Measurements from ENCODE around the gene CLDN6.

DNA sequence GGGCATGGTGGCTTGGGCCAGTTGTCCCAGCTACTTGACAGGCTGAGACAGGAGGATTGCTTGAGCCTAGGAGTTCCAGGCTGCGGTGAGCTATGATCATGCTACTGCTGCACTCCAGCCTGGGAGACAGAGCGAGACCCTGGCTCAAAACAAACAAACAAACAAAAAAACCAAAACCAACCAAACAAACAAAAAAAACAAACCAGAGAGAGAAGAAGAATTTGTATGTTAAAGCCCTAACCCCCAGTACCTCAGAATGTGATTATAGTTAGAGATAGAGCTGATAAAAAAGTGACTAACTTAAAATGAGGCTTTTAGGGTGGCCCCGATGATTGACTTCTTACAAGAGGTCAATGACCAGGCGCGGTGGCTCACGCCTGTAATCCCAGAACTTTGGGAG, 26.7 kb upstream of the CLDN6 start:
- TF ChIP-seq, protein P1, sequence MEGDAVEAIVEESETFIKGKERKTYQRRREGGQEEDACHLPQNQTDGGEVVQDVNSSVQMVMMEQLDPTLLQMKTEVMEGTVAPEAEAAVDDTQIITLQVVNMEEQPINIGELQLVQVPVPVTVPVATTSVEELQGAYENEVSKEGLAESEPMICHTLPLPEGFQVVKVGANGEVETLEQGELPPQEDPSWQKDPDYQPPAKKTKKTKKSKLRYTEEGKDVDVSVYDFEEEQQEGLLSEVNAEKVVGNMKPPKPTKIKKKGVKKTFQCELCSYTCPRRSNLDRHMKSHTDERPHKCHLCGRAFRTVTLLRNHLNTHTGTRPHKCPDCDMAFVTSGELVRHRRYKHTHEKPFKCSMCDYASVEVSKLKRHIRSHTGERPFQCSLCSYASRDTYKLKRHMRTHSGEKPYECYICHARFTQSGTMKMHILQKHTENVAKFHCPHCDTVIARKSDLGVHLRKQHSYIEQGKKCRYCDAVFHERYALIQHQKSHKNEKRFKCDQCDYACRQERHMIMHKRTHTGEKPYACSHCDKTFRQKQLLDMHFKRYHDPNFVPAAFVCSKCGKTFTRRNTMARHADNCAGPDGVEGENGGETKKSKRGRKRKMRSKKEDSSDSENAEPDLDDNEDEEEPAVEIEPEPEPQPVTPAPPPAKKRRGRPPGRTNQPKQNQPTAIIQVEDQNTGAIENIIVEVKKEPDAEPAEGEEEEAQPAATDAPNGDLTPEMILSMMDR (IDR thresholded peaks at IDR 0.05), result no peak
- TF ChIP-seq POLR2A (IDR thresholded peaks at IDR 0.05), result no peak

All from right lobe of liver (tissue), 4 donors.